Brain microvascular endothelial cell (primary cell): ENCODE results near the gene SLC52A3.
"Not testable (repeated sequence)": the region's sequence is repeated elsewhere in the genome, so short reads cannot be mapped to it uniquely, and the experiment has no call there.

Experiments used
- DNase-seq: peaks from one replicate; pipeline ENCODE4 v3.0.0-alpha.2; 2020
- H3K27ac ChIP-seq: fragments of 250-450 bp; sonication (Bioruptor Pico); 2 replicates; pipeline ENCODE4 v1.5.1; 2020; ENCODE audit warnings: mild to moderate bottlenecking, moderate library complexity
- H3K27me3 ChIP-seq: fragments of 250-450 bp; sonication (Bioruptor Pico); replicated peaks from 2 replicates; pipeline ENCODE4 v1.5.1; 2020; ENCODE audit warnings: mild to moderate bottlenecking
- H3K36me3 ChIP-seq: fragments of 250-450 bp; sonication (Bioruptor Pico); replicated peaks from 2 replicates; pipeline ENCODE4 v1.5.1; 2020; ENCODE audit warnings: mild to moderate bottlenecking
- H3K4me3 ChIP-seq: 2 replicates; pipeline ENCODE4 v1.5.1; 2011; ENCODE audit warnings: low read depth, mild to moderate bottlenecking, control low read depth, low read length, moderate library complexity
- in situ Hi-C: cut with HindIII; loops from 2 replicates; pipeline ENCODE4 v1.10.0; 2017; ENCODE audit warnings: low sequenced_read_pairs, low pct_ligation_motif_present
- TF ChIP-seq, protein P1 (sequence below): IDR thresholded peaks from 2 replicates; pipeline ENCODE4 v1.5.1; 2011; ENCODE audit warnings: low read depth, mild to moderate bottlenecking, moderate library complexity, low read length, control low read depth, inconsistent platforms; ENCODE audit errors: missing control alignments

The SLC52A3 gene

DNA sequence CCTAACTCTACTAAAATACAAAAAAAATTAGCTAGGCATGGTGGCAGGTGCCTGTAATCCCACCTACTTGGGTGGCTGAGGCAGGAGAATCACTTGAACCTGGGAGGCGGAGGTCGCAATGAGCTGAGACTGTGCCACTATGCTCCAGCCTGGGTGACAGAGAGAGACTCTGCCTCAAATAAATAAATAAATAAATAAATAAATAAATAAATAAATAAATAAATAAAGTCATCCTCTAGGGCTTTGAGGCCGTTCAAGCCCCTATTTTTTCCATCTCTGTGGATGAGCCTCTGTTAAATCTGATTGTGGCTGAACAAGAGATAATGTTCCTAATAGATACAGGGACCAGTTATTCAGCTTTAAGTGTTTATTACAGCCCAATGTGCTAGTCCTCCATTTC, 33.4 kb upstream of the SLC52A3 start:
- H3K36me3 ChIP-seq = no peaks in the 10 kb centered on the region
- DNase-seq = no peak
- no peak overlapping the region for H3K4me3 ChIP-seq
- no peak overlapping the region for H3K27ac ChIP-seq
- in situ Hi-C loops = no loop called here
- H3K27me3 ChIP-seq = no peaks in the 10 kb centered on the region
- TF ChIP-seq, protein P1, sequence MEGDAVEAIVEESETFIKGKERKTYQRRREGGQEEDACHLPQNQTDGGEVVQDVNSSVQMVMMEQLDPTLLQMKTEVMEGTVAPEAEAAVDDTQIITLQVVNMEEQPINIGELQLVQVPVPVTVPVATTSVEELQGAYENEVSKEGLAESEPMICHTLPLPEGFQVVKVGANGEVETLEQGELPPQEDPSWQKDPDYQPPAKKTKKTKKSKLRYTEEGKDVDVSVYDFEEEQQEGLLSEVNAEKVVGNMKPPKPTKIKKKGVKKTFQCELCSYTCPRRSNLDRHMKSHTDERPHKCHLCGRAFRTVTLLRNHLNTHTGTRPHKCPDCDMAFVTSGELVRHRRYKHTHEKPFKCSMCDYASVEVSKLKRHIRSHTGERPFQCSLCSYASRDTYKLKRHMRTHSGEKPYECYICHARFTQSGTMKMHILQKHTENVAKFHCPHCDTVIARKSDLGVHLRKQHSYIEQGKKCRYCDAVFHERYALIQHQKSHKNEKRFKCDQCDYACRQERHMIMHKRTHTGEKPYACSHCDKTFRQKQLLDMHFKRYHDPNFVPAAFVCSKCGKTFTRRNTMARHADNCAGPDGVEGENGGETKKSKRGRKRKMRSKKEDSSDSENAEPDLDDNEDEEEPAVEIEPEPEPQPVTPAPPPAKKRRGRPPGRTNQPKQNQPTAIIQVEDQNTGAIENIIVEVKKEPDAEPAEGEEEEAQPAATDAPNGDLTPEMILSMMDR = no peak

GRCh38 chr20:800026-800425, 31.7 kb upstream of the SLC52A3 start:
- H3K36me3 ChIP-seq, H3K27ac ChIP-seq, H3K27me3 ChIP-seq, H3K4me3 ChIP-seq, in situ Hi-C loops, DNase-seq: not testable (repeated sequence)

GRCh38 chr20:798746-799145, 30.4 kb upstream of the SLC52A3 start:
- H3K27me3 ChIP-seq, H3K36me3 ChIP-seq, H3K27ac ChIP-seq, H3K4me3 ChIP-seq, DNase-seq, in situ Hi-C loops: not testable (repeated sequence)

DNA sequence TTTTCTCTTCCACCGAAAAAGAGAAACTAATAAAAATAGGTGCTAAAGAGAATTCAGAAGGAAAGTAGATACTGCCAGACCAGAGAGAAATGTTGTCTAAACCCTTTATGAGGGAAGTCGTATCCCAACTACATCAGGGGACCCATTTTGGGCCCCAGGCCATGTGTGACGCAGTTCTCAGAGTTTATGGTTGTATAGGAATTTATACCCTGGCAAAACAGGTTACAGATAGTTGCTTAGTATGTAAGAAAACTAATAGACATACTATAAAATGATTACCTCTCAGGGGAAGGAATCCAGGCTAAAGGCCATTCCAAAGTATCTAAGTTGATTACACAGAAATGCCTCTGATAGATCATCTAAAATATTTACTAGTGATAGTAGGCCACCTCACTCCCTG, 28.6 kb upstream of the SLC52A3 start:
- H3K36me3 ChIP-seq = no peaks in the 10 kb centered on the region
- no peak for DNase-seq
- no peak overlapping the region for H3K27ac ChIP-seq
- no peaks in the 10 kb centered on the region for H3K27me3 ChIP-seq
- H3K4me3 ChIP-seq = no peak overlapping the region
- in situ Hi-C loops = no loop called here
- TF ChIP-seq, protein P1 = no peak

DNA sequence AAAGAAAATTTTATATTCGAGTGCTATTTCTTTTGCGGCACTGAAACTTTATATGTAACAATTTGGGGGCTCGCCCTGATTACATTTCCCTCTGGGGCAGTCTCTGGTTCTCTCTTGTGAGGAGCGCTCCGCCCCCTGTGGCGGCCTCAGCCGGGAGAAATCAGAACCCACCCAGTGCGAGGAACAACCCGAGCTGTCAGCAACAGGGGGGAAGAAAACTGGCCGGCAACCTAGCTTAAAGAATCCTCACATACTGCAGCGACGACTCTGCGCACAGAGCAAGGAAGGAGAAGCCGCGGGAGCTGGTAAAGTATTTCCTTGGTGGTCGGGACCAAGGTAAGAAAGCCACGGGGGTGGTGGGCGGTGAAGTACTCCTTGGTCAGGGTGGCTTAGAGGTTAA, 23.9 kb upstream of the SLC52A3 start:
- no peak for DNase-seq
- in situ Hi-C loops = no loop called here
- H3K27ac ChIP-seq = no peak overlapping the region
- H3K4me3 ChIP-seq = no peak overlapping the region
- H3K27me3 ChIP-seq = no peaks in the 10 kb centered on the region
- TF ChIP-seq, protein P1 = no peak
- H3K36me3 ChIP-seq = no peaks in the 10 kb centered on the region

DNA sequence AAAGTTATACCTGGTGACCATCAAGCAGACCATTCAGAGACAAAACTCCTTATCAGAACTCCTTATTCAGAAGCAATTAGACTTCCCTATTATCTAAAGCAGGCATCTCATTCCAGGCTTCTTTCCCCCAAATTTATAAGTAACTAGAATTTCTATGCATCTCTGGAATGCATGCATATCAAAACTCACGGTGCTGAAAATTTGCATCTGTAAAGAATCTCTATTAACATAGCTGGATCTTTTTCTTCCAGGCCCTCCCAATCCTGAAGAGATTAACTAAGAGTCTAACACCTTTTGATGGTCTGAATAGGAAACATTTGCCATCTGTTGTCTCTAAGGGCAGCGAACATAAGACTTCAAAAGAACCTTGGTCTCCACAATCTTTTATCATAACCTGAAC, 22.8 kb upstream of the SLC52A3 start:
- Histone ChIP-seq H3K4me3 (no peak overlapping the region), H3K36me3 (no peaks in the 10 kb centered on the region)

GRCh38 chr20:787825-788224, 19.5 kb upstream of the SLC52A3 start:
- Histone ChIP-seq H3K36me3 (no peaks in the 10 kb centered on the region), H3K4me3 (no peak overlapping the region), H3K27me3 (no peaks in the 10 kb centered on the region), H3K27ac (no peak overlapping the region)
- TF ChIP-seq, protein P1 = no peak
- no peak for DNase-seq
- in situ Hi-C loops = no loop called here

More for the DNA sequence above, 22.8 kb upstream of the SLC52A3 start:
- TF ChIP-seq, protein P1 = no peak
- DNase-seq = no peak
- Histone ChIP-seq H3K27ac (no peak overlapping the region), H3K27me3 (no peaks in the 10 kb centered on the region)
- in situ Hi-C loops = no loop called here
